Dendritic cell treated with granulocyte-macrophage colony-stimulating factor and Interleukin-4, amounts not matched to agents 40 ng/mL and 50 ng/mL, for 4 days (primary cell): ENCODE results near the gene AJAP1.

Experiments used
- H3K27ac Mint-ChIP-seq: one replicate; pipeline ENCODE4 v1.8.0; 2022; ENCODE audit warnings: mild to moderate bottlenecking, mixed read lengths
- H3K27me3 Mint-ChIP-seq: one replicate; pipeline ENCODE4 v1.8.0; 2022; ENCODE audit warnings: mild to moderate bottlenecking, mixed read lengths
- H3K36me3 Mint-ChIP-seq: one replicate; pipeline ENCODE4 v1.8.0; 2022; ENCODE audit warnings: low read depth, mixed read lengths
- H3K4me1 Mint-ChIP-seq: one replicate; pipeline ENCODE4 v1.8.0; 2022; ENCODE audit warnings: low read depth, mixed read lengths
- H3K4me3 Mint-ChIP-seq: one replicate; pipeline ENCODE4 v1.8.0; 2022; ENCODE audit warnings: mild to moderate bottlenecking, moderate library complexity, mixed read lengths
- H3K9me3 Mint-ChIP-seq: one replicate; pipeline ENCODE4 v1.8.0; 2022; ENCODE audit warnings: mixed read lengths
- intact Hi-C: fragments of 100-400 bp; cut with micrococcal nuclease; formaldehyde crosslinking; loops from one replicate; pipeline ENCODE4 v1.15.0; 2022

The AJAP1 gene

DNA sequence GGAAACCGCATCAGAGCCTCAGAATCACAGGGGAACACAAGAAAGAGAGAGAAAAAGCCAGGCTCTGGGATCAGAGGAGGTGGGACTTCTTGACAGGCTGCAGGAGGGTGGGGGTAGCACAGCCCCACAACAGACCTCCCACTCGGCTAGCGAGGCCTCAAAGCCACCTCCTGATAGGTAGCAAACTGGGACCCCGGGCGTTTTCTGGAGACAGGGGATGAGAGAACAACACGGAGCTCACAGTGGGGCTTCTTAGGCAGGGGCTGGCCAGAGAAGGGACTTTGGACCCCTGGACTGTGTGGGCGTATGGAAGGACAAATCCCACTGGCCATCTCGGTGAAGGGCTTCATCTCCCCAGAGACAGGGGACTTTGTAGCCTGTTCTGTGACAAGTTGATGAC, 116.3 kb downstream of the AJAP1 start:
- H3K36me3 Mint-ChIP-seq = no peaks in the 10 kb centered on the region
- H3K9me3 Mint-ChIP-seq = no peaks in the 10 kb centered on the region
- no peaks in the 10 kb centered on the region for H3K27me3 Mint-ChIP-seq
- H3K27ac Mint-ChIP-seq = no peak overlapping the region
- no peaks in the 10 kb centered on the region for H3K4me1 Mint-ChIP-seq
- H3K4me3 Mint-ChIP-seq = no peak overlapping the region
- intact Hi-C loops = no loop called here

DNA sequence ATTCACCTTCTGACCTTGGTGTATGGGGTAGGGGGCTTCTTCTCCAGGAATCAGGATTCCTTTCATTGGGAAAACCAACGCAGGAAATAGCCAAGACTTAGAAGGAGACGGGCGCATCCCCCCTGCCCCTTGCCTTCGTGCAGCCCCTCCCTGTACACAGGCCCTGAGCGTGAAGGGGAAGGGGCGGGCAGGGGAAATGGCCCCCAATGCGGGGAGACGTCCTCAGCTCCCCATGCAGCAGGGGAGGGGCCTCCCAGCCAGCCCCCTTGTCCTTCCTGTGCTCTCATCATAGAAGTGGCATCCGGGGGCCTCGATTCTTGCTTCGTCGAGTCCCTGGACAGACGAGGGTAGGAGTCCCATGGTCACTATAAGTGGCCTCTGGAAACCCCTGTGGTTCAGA, 116.9 kb downstream of the AJAP1 start:
- Mint-ChIP-seq H3K36me3 (no peaks in the 10 kb centered on the region), H3K9me3 (no peaks in the 10 kb centered on the region), H3K27me3 (no peaks in the 10 kb centered on the region), H3K27ac (no peak overlapping the region), H3K4me3 (no peak overlapping the region), H3K4me1 (no peaks in the 10 kb centered on the region)
- intact Hi-C loops = no loop called here

DNA sequence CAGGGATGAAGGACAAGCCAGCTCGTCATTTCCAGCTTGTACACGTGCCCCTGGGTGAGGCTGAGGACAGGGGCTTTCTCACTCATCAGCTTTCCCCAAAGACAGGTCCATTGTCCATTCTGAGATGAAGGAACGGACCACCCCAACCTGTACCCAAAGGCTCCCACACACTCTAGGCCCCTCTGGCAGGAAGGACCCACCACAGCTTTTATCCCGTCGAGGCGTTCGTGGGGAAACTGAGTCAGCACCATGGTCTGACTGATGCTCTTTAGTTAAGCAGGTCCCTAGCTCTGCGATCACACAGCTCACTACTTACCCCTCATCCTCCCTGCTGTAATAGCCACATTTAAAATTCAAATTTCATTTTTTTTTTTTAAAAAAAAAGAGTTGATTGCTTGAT, 117.3 kb downstream of the AJAP1 start:
- Mint-ChIP-seq H3K4me1 (no peaks in the 10 kb centered on the region), H3K4me3 (no peak overlapping the region), H3K27me3 (no peaks in the 10 kb centered on the region), H3K27ac (no peak overlapping the region), H3K9me3 (no peaks in the 10 kb centered on the region), H3K36me3 (no peaks in the 10 kb centered on the region)
- intact Hi-C loops = no loop called here

DNA sequence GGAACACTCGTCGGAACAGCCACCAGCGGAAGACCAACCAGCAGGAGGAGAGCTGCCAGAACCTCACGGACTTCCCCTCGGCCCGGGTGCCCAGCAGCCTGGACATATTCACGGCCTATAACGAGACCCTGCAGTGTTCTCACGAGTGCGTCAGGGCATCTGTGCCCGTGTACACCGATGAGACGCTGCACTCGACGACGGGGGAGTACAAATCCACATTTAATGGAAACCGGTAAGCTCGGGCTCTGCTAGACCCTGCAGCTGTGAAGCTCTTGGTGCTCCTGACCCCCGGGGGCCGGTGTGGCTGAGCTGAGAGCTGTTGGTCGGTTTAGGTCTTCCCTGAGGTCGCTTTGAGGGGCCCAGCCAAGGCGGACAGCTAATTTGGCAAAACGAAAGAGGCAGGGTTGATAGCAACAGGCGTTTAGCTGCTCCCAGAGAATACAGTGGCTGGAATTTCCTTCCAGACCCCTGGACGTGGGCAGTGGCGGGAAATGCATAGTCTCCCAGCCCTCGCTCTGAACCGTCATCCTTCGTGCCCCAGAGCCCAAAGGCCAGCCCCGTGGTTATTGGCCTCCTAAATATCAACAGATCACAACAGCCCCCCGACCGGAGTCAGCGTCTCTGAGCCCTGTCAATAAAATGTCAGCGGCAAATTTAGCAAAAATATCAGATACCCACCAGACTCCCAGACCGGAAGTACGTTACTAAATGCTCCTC, 118.0 kb downstream of the AJAP1 start:
- Mint-ChIP-seq H3K36me3 (no peaks in the 10 kb centered on the region), H3K27ac (no peak overlapping the region)
- intact Hi-C loops = no loop called here

DNA sequence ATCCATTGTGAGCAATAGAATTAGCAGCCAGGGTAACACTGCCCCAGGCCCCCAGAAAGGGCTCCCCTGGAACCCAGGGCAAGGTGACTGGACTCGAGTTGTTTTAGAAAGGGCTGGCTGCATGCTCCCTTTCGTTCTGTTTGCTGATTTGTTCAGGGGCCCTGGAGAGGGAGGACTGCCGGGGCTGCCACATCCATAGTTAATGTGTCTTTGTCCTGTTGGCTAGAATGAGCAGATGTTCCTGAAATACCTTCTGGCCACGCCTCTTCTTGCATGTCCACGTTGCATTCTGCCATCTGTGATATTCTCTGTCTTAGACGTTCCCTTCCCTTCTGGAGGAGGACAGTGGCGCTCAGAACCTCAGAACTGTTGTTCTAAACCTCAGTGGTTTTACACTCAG, 118.8 kb downstream of the AJAP1 start:
- Mint-ChIP-seq H3K4me3 (no peak overlapping the region), H3K27ac (no peak overlapping the region), H3K27me3 (no peaks in the 10 kb centered on the region), H3K9me3 (no peaks in the 10 kb centered on the region), H3K4me1 (no peaks in the 10 kb centered on the region), H3K36me3 (no peaks in the 10 kb centered on the region)
- intact Hi-C loops = no loop called here

More for the DNA sequence above, 118.0 kb downstream of the AJAP1 start:
- Mint-ChIP-seq H3K9me3 (no peaks in the 10 kb centered on the region), H3K27me3 (no peaks in the 10 kb centered on the region), H3K4me1 (no peaks in the 10 kb centered on the region), H3K4me3 (no peak overlapping the region)

DNA sequence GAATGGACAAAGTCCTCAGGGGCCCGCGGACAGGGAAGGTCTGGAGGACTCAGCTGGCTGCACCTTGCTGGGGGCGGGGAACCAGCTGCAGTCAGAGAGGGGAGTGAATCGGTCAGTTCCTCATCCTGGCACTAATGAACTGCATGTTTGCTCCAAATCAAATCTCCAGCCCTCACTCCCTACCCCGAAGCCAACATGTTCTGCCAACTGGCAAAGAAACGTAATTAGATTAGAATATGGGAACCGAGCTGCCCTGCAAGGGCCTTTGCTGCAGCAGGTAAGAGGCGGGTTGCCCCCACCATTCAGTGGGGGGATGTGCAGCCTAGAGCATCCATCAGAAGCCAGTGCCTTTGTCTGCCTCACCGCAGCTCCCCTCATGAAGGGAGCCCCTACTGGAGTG, 121.1 kb downstream of the AJAP1 start:
- Mint-ChIP-seq H3K4me3 (no peak overlapping the region), H3K4me1 (no peaks in the 10 kb centered on the region), H3K27ac (no peak overlapping the region), H3K27me3 (no peaks in the 10 kb centered on the region), H3K36me3 (no peaks in the 10 kb centered on the region), H3K9me3 (no peaks in the 10 kb centered on the region)
- intact Hi-C loops = no loop called here

DNA sequence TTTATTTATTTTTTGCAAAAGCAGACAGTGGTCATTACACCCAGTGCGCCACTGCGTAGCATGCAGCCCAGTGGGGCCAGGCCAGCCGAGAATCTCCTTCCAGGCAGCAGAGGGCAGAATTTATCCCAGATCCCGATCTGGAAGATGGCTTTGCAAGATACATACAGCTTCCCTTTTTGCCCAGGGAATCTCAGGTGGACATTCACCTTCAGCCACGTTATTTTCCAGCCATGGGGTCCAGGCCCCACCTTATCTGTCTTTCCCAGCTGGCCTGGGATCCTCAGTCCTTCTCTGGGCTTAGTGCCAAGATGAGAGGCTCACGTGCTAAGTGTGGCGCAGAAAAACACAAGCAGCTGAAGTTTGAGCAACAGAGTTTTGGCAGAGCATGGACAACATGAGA, 123.6 kb downstream of the AJAP1 start:
- no peak overlapping the region for H3K27ac Mint-ChIP-seq
- no peak overlapping the region for H3K4me3 Mint-ChIP-seq
- no peaks in the 10 kb centered on the region for H3K36me3 Mint-ChIP-seq
- H3K4me1 Mint-ChIP-seq = no peaks in the 10 kb centered on the region
- no peaks in the 10 kb centered on the region for H3K9me3 Mint-ChIP-seq
- H3K27me3 Mint-ChIP-seq = no peaks in the 10 kb centered on the region
- intact Hi-C loops = no loop called here

DNA sequence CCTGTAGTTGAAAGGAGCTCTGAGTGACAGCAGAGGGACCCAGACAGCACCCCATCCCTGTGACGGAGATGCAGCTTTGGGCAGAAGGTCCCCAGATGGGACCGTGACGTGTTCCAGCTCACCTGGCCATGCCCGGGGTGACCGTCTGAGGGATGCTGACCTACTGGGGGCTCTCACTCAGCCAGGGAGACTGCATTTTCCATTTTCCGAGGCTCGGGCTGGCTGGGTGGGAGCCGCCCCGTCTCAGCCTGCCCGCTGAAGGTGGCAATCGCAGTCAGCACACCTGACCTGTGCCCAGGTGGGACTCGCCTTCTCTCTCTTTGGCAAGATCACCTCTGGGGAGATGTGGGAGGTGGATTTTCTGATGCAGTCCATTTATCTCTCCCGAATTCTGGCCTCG, 127.2 kb downstream of the AJAP1 start:
- no peak overlapping the region for H3K4me3 Mint-ChIP-seq
- H3K27ac Mint-ChIP-seq = no peak overlapping the region
- no peaks in the 10 kb centered on the region for H3K9me3 Mint-ChIP-seq
- no peaks in the 10 kb centered on the region for H3K27me3 Mint-ChIP-seq
- intact Hi-C loops = no loop called here
- no peaks in the 10 kb centered on the region for H3K4me1 Mint-ChIP-seq
- no peaks in the 10 kb centered on the region for H3K36me3 Mint-ChIP-seq

DNA sequence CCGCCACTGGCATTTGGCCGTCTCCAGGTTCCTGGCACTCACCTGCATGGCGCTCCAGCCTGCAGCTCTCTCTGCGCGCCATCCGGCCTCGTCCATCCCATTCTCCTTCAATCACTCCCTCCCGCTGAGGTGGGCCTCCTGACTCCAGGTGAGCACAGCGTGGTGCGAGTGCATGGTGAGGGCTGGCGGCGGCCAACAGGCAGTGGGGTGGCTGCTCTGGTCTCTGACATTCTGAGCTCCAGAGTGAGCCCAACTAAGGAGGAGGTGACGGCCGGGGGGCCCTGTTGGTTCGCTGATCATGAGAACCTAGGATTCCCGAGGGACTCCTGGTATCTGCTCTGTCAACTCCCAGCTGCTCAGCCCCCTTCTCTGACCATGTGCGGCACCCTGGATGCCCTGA, 130.4 kb downstream of the AJAP1 start:
- Mint-ChIP-seq H3K36me3 (no peaks in the 10 kb centered on the region), H3K4me3 (no peak overlapping the region), H3K9me3 (no peaks in the 10 kb centered on the region), H3K27me3 (no peaks in the 10 kb centered on the region), H3K4me1 (no peaks in the 10 kb centered on the region), H3K27ac (no peak overlapping the region)
- intact Hi-C loops = no loop called here

DNA sequence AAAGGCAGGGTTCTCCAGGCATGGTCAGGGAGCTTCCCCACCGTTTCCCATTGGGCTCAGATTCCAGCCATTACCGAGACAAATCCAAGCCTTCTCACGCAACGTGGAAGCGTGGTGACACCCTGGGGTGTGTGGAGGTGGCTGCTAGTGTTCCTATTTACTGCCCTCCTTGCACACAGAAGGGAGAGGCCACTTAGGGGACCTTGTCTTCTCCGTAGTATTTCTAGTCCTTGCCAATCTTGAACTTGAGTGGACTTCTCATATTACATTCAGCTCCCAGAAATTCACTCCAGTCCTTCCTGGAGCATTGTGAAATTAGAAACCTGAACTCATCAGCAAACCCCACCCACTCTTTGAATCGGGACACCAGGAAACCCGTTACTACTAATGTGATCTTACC, 131.6 kb downstream of the AJAP1 start:
- Mint-ChIP-seq H3K4me1 (no peaks in the 10 kb centered on the region), H3K27me3 (no peaks in the 10 kb centered on the region), H3K27ac (no peak overlapping the region), H3K4me3 (no peak overlapping the region), H3K9me3 (no peaks in the 10 kb centered on the region), H3K36me3 (no peaks in the 10 kb centered on the region)
- intact Hi-C loops = no loop called here

DNA sequence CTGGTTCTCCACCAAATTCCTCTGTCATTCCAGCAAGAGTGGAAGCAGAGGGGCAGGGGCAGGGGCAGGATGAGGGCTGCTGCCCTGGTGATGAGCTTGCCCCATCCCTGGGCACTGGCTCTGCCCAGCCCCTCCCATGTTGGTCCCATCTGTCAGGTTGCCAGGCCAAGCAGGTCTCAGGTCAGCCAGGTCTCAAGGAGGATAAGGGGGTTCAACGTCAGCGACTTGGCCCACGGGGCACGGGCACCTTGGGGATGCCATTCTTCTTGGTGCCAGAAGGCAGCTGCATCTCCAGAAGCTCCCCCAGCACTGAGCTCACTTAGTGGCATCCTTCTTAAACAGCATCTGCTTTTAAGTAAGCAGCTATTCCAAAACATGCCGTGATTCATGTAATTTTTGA, 133.1 kb downstream of the AJAP1 start:
- no peaks in the 10 kb centered on the region for H3K4me1 Mint-ChIP-seq
- no peak overlapping the region for H3K4me3 Mint-ChIP-seq
- H3K9me3 Mint-ChIP-seq = no peaks in the 10 kb centered on the region
- H3K27me3 Mint-ChIP-seq = no peaks in the 10 kb centered on the region
- no peaks in the 10 kb centered on the region for H3K36me3 Mint-ChIP-seq
- intact Hi-C loops = no loop called here
- no peak overlapping the region for H3K27ac Mint-ChIP-seq

DNA sequence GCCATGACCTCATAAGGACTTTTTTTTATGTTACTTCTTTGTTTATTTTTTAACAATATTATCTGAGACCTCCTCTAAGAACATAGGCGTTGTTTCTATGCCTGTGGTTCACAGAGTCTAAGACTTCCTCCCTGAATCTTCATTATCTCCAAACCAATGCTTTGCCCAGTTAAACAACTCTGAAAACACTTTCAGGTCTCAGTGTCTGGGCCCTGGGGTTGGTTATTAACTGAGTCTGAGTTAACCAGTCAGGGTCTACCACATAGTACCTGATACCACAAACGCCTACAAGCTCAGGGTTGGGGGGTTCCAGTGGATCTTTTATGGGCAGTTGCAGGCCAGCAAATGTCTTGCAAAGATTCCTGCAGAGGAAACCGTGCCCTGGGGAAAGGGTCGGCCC, 138.2 kb downstream of the AJAP1 start:
- H3K4me1 Mint-ChIP-seq = no peaks in the 10 kb centered on the region
- H3K27ac Mint-ChIP-seq = no peak overlapping the region
- H3K4me3 Mint-ChIP-seq = no peak overlapping the region
- H3K9me3 Mint-ChIP-seq = no peaks in the 10 kb centered on the region
- no peaks in the 10 kb centered on the region for H3K27me3 Mint-ChIP-seq
- intact Hi-C loops = no loop called here
- H3K36me3 Mint-ChIP-seq = no peaks in the 10 kb centered on the region

DNA sequence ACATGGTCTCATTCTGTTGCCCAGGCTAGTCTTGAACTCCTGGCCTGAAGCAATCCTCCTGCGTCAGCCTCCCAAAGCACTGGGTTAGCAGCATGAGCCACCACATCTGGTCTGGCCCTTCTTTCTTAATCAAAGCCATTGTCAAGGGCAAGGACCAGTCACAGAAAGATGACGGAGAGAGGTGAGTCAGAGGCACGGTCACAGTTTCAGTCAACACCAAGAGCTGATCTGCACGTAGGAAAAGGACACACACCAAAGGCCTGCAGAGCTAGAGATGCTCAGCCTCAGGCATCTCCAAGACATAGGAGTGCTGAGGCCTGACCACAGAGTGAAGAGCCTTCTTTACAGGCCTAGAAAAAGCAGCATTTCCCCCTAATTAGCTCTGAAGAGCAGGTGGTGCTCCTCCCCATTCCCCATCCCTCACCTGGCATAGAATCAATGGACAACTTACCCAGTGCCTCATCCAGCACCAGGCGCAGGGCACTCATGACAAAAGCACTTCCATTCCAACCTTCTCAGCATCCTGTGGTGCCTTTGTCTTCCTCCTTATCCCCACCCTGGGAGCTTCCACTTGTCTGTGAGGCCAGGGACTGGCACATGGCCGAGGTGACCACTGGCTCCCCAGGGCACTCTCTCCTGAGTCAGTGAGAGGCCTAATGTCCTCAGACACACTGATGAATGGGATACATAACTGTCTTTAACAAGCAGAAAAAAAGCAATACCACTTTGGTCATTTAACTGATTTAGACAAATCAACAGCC, 139.8 kb downstream of the AJAP1 start:
- Mint-ChIP-seq H3K36me3 (no peaks in the 10 kb centered on the region), H3K27ac (no peak overlapping the region), H3K9me3 (no peaks in the 10 kb centered on the region), H3K27me3 (no peaks in the 10 kb centered on the region), H3K4me3 (no peak overlapping the region), H3K4me1 (no peaks in the 10 kb centered on the region)
- intact Hi-C loops = no loop called here

DNA sequence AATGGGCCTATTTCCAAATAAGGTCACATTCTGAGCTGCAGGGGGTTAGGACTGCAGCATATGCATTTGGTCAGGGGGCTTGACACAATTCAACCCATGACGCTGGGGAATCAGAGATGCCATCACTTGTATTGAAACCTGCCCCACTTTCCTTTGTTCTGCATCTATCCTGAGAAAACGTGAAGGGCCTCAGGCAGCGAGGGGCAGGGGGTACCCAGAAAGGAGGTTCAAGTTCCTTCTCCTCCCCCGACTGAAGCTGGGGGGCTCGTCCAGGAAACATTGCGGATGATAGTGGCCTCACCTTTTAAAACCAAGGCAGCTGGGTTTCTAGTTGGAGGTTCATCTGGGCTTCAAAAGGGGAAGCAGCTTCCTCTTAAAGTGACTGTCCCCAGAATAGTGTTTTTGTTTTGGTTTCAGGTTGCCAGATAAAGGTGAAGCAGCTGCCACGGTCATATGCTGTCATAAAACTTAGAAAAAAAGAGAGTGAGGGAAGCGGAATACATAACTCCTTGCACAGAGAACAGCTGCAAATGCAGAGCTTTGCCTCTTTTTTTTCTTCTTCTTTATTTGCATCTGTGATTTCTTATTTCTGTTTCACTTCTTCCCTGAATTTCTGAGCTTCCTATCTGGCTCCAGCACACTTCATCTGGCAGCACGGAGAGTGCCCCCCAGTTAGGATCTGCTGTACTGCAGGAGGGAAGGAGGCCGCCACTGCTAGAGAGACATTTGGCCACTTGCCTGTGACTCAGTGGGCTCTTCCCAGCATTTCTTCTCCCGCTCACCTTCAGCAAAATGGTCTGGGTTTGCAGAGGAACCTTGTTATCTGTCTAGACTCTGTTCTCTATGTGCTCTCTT, 142.0 kb downstream of the AJAP1 start:
- no peaks in the 10 kb centered on the region for H3K4me1 Mint-ChIP-seq

More for the DNA sequence above, 142.0 kb downstream of the AJAP1 start:
- Mint-ChIP-seq H3K27ac (no peak overlapping the region), H3K4me3 (no peak overlapping the region), H3K27me3 (no peaks in the 10 kb centered on the region), H3K36me3 (no peaks in the 10 kb centered on the region), H3K9me3 (no peaks in the 10 kb centered on the region)
- intact Hi-C loops = no loop called here
